ENCODE results near the gene AOX1.

Gene AOX1

GRCh38 chr2:200695191-200695590 is 109.4 kb downstream of the AOX1 start (continued):
- TF ChIP-seq ZNF223 (tag by site-specific recombination; IDR thresholded peaks at IDR 0.05): no peak

GRCh38 chr2:200695601-200696000 is 109.8 kb downstream of the AOX1 start:
- no peak overlapping the region for H3K4me3 ChIP-seq (ENCODE audit: low read depth, low read length)
- TF ChIP-seq MYNN (tag by site-specific recombination; IDR thresholded peaks at IDR 0.05; ENCODE audit: borderline replicate concordance): no peak
- no peak for TF ChIP-seq ZNF791 (tag by site-specific recombination; IDR thresholded peaks at IDR 0.05)
- TF ChIP-seq ZNF426 (tag by site-specific recombination; IDR thresholded peaks at IDR 0.05): no peak
- TF ChIP-seq ZNF48 (tag by site-specific recombination; IDR thresholded peaks at IDR 0.05): no peak
- H3K27ac ChIP-seq (ENCODE audit: extremely low read depth, low read depth, low read length): no peak overlapping the region
- POLR2A ChIA-PET: no interaction called here
- no peaks in the 10 kb centered on the region for H3K4me1 ChIP-seq (ENCODE audit: control insufficient read depth, insufficient read depth, low read length)
- CTCF ChIA-PET: interaction anchor here (1.0 to 2.1 kb wide), 2 partner anchors 8 to 10 kb away, joined by 3 to 9 read pairs; no protein-coding TSS in a partner anchor
- H3K36me3 ChIP-seq (ENCODE audit: control insufficient read depth in 2 of 2, insufficient read depth in 1 of 2, low read length in 2 of 2): no peaks in the 10 kb centered on the region
- no peaks in the 10 kb centered on the region for H3K9me3 ChIP-seq (ENCODE audit: control insufficient read depth, insufficient read depth, low read depth, low read length)

GRCh38 chr2:200698217-200698616 is 112.4 kb downstream of the AOX1 start:
- H3K27ac ChIP-seq (ENCODE audit: extremely low read depth, low read depth, low read length): no peak overlapping the region
- no peaks in the 10 kb centered on the region for H3K9me3 ChIP-seq (ENCODE audit: control insufficient read depth, insufficient read depth, low read depth, low read length)
- CTCF ChIA-PET: interaction anchor here (1.2 kb wide), 1 partner anchor 35 kb away, joined by 3 read pairs; no protein-coding TSS in a partner anchor
- no peaks in the 10 kb centered on the region for H3K4me1 ChIP-seq (ENCODE audit: control insufficient read depth, insufficient read depth, low read length)
- H3K4me3 ChIP-seq (ENCODE audit: low read depth, low read length): no peak overlapping the region
- H3K36me3 ChIP-seq (ENCODE audit: control insufficient read depth in 2 of 2, insufficient read depth in 1 of 2, low read length in 2 of 2): no peaks in the 10 kb centered on the region
- POLR2A ChIA-PET: no interaction called here
- TF ChIP-seq ZNF394 (tag by site-specific recombination; IDR thresholded peaks at IDR 0.05; ENCODE audit: borderline replicate concordance) (no peak), KLF17 (tag by site-specific recombination; IDR thresholded peaks at IDR 0.05) (no peak), ZNF184 (tag by site-specific recombination; IDR thresholded peaks at IDR 0.05) (no peak), ZNF37A (tag by site-specific recombination; IDR thresholded peaks at IDR 0.05) (no peak), ZNF626 (tag by site-specific recombination; IDR thresholded peaks at IDR 0.05) (no peak), ZNF292 (tag by site-specific recombination; IDR thresholded peaks at IDR 0.05; ENCODE audit: borderline replicate concordance, low read depth) (no peak), ZNF664 (tag by site-specific recombination; IDR thresholded peaks at IDR 0.05) (no peak), ZNF112 (tag by site-specific recombination; IDR thresholded peaks at IDR 0.05) (no peak), ZFP37 (tag by site-specific recombination; IDR thresholded peaks at IDR 0.05) (no peak), RBAK (tag by site-specific recombination; IDR thresholded peaks at IDR 0.05) (no peak), YY1 (tag by site-specific recombination; IDR thresholded peaks at IDR 0.05) (no peak), ZNF571 (tag by site-specific recombination; IDR thresholded peaks at IDR 0.05) (no peak), ZNF416 (tag by site-specific recombination; IDR thresholded peaks at IDR 0.05) (no peak), KLF16 (tag by site-specific recombination; IDR thresholded peaks at IDR 0.05) (no peak), YY2 (tag by site-specific recombination; IDR thresholded peaks at IDR 0.05) (no peak), ZNF658 (tag by site-specific recombination; IDR thresholded peaks at IDR 0.05) (no peak), ZNF645 (tag by site-specific recombination; IDR thresholded peaks at IDR 0.05) (no peak), PRDM4 (tag by site-specific recombination; IDR thresholded peaks at IDR 0.05) (no peak), ZFP41 (tag by site-specific recombination; IDR thresholded peaks at IDR 0.05; ENCODE audit: borderline replicate concordance) (no peak)
